ENCODE results near the gene FNBP1. TPM values are rescaled to one million over a fixed set of nuclear protein-coding genes. Genes with fewer than 3 reads are reported as not detected.
A peak's percentile ranks its signal among the peaks of the same experiment; 100 is the strongest.

The FNBP1 gene
- total RNA-seq, 1 experiment from 2014 or later, result 36.5 TPM

DNA sequence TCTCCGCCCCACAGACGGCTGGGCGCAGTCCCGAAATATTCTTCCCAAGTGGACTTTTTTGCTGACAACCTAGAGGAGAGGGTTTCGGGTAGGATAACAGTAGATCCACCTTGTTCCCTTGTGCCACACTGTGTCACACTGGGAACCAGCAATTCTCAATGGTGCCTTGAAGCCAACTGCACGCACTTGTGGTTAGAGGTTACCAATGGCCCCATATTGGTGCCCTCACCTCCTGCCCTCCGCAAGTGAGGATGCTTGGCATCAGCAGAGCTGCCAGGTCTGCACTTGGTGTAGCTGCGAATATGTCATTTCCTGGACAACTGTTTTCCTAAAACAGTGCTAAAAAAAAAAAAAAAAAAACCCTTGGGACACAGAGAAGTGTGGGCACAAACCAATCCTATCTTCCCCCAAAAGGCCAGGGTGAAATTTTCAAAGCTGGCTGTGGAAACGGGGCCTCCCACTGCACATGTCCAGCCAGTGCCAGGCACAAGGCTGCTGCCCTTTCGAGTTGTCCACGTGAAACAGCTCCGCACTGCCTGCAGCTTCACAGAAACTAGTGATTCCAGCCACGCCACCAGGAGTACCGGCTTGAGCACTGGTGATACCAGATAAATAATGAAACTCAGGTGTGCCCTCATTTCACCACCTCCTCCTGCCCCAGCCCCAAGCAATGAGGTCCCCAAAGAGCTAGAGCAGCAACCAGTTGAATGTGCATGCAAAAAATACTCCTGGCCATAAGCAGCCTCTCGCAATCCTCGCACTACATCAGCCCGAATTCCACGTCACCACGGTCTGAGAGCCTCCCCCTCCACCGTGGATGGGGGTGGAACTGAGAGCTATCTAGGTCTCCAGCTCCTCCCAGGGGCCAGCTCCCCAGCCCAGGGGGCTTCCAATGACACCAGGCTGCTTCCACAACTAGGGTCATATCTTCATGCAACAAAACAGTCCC, 156.5 kb downstream of the FNBP1 start:
- Mint-ChIP-seq H3K4me1 (peaks cover 47 to 56% of the 10 kb centered on the region in 2 experiments), H3K27me3 (ENCODE audit: low read depth) (no peaks in the 10 kb centered on the region), H3K36me3 (ENCODE audit: insufficient read depth in 1 of 3, low read depth in 3 of 3) (peaks cover 0 to 4% (median 4%) of the 10 kb centered on the region in 3 experiments; a peak in 4 of 7 replicates), H3K4me3 (no peak overlapping the region; a peak in 1 of 5 replicates), H3K27ac (no peak overlapping the region), H3K9me3 (no peaks in the 10 kb centered on the region)
- Histone ChIP-seq H3K79me2 (ENCODE audit: insufficient read depth, low read length) (no peaks in the 10 kb centered on the region), H3K9ac (ENCODE audit: extremely low read depth, insufficient read length, low read length) (no peak overlapping the region), H4K20me1 (ENCODE audit: control insufficient read depth, insufficient read depth, insufficient read length) (no peaks in the 10 kb centered on the region), H4K8ac (replicated peaks; ENCODE audit: insufficient read length, low read depth, low read length) (no peak overlapping the region), H3K4me1 (ENCODE audit: insufficient read depth, low read length) (peaks cover 6% of the 10 kb centered on the region; the same call in 1 of the 2 replicates), H3K4ac (ENCODE audit: low read depth, low read length) (no peak overlapping the region), H3T11ph (ENCODE audit: low read length) (no peak overlapping the region), H2AK5ac (ENCODE audit: insufficient read length, low read length) (no peak overlapping the region), H3K23me2 (ENCODE audit: insufficient read length, low read depth, low read length, poor library complexity, severe bottlenecking) (no peaks in the 10 kb centered on the region), H3K9me3 (ENCODE audit: control insufficient read depth, low read depth, low read length) (no peaks in the 10 kb centered on the region), H3K27ac (ENCODE audit: insufficient read length, low read depth, low read length) (no peak overlapping the region), H3K18ac (ENCODE audit: insufficient read length, low read depth, low read length) (no peak overlapping the region), H2BK12ac (ENCODE audit: insufficient read length, low read depth, low read length) (no peak overlapping the region), H3K56ac (ENCODE audit: insufficient read length, low read depth, low read length) (no peak overlapping the region), H4K91ac (ENCODE audit: insufficient read length, low read depth, low read length) (no peak overlapping the region), H4K5ac (ENCODE audit: insufficient read length, low read depth, low read length) (no peak overlapping the region), H2AFZ (ENCODE audit: low read length) (no peak overlapping the region), H3K23ac (ENCODE audit: insufficient read length, low read depth, low read length) (no peak overlapping the region), H2BK15ac (ENCODE audit: low read depth, low read length) (no peak overlapping the region), H3K79me1 (ENCODE audit: insufficient read depth, low read depth, low read length, poor library complexity, severe bottlenecking) (no peaks in the 10 kb centered on the region), H3K14ac (ENCODE audit: insufficient read depth, low read length) (no peak overlapping the region), H2BK5ac (ENCODE audit: insufficient read length, low read length) (no peak overlapping the region), H2BK20ac (ENCODE audit: low read depth, low read length, poor library complexity, severe bottlenecking) (no peak overlapping the region), H3K4me2 (ENCODE audit: insufficient read depth, insufficient read length, low read length) (no peak overlapping the region), H3K27me3 (ENCODE audit: insufficient read depth, low read length) (no peaks in the 10 kb centered on the region), H2BK120ac (ENCODE audit: low read depth, low read length, poor library complexity, severe bottlenecking) (no peak overlapping the region)
- no CpG with 5 or more reads among the region's 20 CpGs for WGBS (ENCODE audit: extremely low coverage, insufficient read length, low lambda C conversion rate)
- TF ChIP-seq, protein P1, sequence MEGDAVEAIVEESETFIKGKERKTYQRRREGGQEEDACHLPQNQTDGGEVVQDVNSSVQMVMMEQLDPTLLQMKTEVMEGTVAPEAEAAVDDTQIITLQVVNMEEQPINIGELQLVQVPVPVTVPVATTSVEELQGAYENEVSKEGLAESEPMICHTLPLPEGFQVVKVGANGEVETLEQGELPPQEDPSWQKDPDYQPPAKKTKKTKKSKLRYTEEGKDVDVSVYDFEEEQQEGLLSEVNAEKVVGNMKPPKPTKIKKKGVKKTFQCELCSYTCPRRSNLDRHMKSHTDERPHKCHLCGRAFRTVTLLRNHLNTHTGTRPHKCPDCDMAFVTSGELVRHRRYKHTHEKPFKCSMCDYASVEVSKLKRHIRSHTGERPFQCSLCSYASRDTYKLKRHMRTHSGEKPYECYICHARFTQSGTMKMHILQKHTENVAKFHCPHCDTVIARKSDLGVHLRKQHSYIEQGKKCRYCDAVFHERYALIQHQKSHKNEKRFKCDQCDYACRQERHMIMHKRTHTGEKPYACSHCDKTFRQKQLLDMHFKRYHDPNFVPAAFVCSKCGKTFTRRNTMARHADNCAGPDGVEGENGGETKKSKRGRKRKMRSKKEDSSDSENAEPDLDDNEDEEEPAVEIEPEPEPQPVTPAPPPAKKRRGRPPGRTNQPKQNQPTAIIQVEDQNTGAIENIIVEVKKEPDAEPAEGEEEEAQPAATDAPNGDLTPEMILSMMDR (conservative IDR thresholded peaks at IDR 0.05), result no peak
- peak; percentile 35 for DNase-seq
